ENCODE measurements around the gene CEP128.

GRCh38 chr14:80868260-80868659 lies 73.3 kb downstream of the CEP128 start:
- TF ChIP-seq MLX (CRISPR knock-in tag; IDR thresholded peaks at IDR 0.05): no peak
- TF ChIP-seq CREM (CRISPR knock-in tag; IDR thresholded peaks at IDR 0.05): no peak
- TF ChIP-seq CTCF (IDR thresholded peaks at IDR 0.05): no peak
- no peak for TF ChIP-seq NR2C2 (CRISPR knock-in tag; IDR thresholded peaks at IDR 0.05)
- TF ChIP-seq NFATC4 (CRISPR knock-in tag; IDR thresholded peaks at IDR 0.05): no peak
- no peak for TF ChIP-seq STAT6 (CRISPR knock-in tag; conservative IDR thresholded peaks at IDR 0.05; ENCODE audit: low read depth)

Measured in WTC11 (cell line).